GM21737 (cell line): ENCODE results near the gene HSD17B7.
"Not testable (repeated sequence)": the region's sequence is repeated elsewhere in the genome, so short reads cannot be mapped to it uniquely, and the experiment has no call there.

Experiments used
- ATAC-seq: cut with Tn5 transposase; IDR thresholded peaks from one replicate; pipeline ENCODE4 v1.9.1; 2021; ENCODE audit warnings: mild to moderate bottlenecking, moderate library complexity; ENCODE audit not compliant: unreplicated experiment

Gene HSD17B7

DNA sequence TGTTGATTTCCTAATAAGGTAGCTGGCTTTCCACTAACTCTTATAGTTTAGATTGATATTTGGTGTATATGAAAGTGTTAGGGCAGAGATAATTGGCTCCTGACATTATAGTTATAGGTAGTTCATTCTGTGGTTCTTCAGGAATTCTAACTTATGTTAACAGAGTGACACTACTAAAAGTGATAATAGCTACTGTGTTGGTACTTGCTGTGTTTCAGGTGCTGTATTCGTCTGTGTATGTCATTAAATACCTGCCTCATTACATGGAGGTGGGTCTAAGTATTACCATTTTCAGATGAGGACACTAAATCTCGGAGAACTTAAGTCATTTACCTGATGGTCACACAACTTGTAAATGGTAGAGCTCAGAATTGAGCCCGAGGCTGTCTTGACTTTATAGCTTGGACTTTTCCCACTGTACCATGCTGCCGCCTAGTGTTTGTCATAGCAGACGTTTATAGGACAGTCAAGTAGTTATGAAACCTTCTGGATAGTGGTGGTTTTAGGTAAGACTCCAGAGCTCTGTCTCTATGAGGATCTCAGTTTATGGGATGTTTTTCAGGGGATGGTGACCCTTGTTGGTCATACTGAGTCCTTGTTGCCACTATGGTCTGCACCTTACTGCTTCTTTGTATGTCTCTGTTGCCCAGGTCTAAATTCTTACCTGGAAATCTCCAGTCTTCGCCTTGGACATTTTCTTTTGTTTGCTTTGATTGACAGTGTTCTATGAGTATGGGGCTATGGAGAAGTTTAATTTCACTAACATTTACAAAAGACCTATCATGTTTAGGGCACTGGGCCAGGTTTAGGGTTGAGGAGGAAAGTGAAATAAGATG lies 9.7 kb downstream of the HSD17B7 start:
- ATAC-seq = not testable (repeated sequence)

DNA sequence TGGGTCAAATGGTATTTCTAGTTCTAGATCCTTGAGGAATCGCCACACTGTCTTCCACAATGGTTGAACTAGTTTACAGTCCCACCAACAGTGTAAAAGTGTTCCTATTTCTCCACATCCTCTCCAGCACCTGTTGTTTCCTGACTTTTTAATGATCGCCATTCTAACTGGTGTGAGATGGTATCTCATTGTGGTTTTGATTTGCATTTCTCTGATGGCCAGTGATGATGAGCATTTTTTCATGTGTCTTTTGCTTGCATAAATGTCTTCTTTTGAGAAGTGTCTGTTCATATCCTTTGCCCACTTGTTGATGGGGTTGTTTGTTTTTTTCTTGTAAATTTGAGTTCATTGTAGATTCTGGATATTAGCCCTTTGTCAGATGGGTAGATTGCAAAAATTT lies 17.0 kb downstream of the HSD17B7 start:
- not testable (repeated sequence) for ATAC-seq

DNA sequence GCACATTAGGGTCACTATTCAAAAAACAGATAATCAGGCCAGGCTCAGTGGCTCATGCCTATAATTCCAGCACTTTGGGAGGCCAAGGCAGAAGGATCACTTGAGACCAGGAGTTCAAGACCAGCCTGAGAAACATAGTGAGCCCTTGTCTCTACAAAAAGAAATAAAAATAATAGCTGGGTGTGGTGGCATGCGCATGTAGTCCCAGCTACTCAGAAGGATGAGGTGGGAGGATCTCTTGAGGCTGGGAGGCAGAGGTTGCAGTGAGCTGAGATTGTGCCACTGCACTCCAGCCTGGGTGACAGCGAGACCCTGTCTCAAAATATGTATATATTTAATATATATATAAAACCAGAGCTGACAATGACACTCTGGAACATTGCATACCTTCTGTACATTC lies 21.9 kb downstream of the HSD17B7 start:
- not testable (repeated sequence) for ATAC-seq

DNA sequence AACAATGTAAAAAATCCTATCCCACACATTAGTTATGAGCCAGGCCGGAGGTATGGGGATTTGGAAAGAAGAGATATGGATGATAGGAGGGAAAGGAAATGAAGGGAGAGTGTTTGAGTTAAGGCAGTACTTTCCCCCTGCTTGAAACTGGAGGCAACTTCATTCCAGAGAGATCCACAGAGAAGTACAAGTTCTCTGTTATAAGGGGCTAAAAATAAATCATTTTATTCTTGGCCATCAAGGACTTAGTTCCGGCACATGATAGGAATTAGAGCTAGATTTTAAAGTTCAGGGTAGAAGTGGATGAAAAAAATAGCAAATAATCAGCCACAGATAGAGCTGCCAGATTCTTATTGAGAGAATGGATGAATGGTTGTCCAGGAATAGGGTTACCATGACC lies 27.6 kb downstream of the HSD17B7 start:
- ATAC-seq = not testable (repeated sequence)

DNA sequence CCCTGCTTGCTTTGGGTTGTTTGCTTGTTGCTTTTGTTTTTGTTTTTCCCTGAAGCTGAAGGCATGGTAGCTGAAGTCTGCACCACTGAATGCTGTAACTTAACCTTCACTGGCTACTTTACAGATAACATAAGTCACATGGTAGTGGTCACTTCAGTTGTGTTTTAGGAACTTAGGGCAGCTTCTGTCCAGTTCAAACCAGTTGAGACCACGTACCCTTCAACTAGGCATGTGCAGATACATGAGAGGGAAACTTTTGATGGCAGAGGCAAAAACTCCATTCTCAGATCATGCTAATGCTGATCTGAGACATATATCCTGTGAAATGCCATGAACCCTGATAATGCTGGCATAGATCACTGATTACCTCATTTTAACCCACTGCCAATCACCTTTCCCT lies 28.2 kb downstream of the HSD17B7 start:
- ATAC-seq = not testable (repeated sequence)

DNA sequence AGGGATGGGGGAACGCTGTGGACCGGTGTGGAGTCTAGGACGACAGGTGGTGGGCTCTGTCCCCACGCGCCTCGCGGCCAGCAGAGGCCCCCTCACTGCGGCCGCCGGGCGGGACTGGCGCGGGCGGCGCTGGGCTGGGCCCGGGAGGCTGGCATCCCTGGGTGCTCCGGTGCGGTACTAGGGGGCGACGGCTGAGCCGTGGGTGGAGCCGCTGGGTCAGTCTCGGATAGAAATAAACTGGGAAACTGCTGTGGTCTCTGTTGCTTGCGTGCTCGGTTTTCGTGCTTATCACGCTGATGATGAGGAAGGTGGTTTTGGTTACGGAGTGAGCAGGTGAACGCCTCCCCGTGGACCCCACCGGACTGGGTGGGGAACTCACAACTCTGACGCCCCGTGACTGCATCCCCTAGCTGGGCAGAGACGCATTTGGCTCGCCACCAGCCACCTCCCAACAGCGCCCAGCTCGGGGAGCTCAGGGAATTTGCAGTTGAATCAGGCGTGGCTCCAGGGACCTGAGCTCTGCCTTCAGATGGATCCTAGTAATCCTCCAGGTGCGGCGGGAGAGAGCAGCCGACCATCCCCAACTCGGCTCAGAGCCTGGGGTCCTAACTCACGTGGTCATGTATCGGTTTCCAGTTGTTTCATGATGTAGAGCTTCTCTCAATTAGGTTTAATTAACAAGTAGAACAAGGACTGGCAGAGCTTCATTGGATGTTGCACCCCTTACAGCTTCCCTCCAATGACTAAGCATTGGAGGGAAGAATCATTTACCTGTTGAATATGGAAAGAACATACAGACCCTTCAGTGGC lies 32.1 kb downstream of the HSD17B7 start:
- ATAC-seq = no peak

DNA sequence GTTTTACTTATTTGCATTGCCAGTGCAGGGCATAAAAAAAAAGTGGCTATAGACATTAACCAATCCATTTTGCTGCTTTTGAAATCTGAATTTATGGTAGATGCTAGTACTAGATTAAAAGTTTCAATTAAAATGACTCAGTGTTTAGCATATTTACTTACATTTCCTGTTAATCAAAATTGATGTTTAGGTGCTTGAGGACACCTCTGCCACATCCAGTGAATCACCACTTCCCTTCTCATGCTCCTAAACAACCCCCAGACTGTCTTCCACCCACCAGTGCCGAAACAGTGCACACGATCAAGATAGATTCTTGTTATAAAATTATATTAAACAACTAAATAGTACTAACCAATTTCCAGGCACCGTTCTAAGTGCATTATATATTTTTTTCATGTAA lies 32.7 kb downstream of the HSD17B7 start:
- ATAC-seq = no peak

DNA sequence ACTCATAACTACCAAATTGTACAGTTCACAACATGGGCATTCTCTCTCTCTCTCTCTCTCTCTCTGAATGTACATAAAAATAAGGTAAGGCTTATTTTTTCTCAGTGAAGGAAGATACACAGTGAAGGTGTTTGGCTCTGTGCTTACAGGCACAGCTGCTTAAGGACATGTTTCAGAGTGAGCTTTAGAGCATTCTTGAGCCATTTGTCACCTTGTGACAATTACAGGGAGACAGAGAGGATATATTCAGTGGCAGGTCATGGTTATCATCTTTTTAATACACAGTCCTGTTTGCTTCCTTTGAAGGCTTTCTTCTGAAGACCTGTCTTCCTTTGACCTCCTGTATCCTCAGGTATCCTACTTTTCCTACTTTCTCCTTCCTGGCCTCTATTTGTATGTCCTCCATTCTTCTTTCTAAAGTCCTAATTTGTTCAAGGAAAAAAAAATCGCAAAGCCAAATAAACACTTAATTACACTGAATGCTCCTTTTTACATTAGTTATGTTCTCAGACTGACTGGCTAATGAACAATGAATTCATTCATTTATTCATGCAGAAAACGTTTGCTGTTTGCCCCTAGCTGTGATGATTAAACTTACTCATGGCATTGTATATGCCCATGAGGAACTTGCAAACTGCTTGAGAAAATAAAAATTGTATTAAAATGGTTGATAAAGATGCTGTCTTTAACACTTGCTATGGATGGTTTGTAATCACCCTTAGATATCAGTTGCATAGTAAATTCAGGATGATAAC lies 33.4 kb downstream of the HSD17B7 start:
- ATAC-seq = no peak

DNA sequence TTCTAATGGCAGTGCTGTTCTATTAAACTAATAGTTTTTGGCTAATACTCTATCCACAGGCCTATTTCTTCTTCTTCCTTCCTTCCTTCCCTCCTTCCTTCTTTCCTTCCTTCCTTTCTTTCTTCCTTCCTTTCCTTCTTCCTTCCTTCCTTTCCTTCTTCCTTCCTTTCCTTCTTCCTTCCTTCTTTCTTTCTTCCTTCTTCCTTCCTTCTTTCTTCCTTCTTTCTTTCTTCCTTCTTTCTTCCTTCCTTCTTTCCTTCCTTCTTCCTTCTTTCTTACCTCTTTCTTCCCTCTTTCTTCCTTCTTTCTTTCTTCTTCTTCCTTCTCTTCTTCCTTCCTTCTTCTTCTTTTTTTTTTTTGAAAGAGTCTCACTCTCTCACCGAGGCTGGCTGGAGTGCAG lies 38.8 kb downstream of the HSD17B7 start:
- ATAC-seq = no peak

DNA sequence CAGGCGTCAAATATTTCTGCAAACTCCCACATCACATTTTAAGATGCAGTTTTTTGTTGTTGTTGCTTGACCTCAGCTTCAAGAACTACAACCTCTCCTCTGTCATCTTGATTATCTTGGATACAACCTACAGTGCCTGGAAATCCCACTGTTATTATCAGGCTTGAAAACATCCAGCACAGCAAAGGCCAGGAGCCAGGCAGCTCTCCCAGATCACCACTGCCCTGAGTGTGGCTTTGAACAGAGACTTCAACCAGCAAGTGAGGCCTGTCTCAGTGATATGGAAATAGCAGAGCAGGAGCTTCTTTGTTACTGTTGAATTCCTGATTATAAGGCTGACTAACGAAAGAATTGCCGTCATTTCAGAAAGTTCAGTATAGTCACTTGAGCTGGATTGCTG lies 42.0 kb downstream of the HSD17B7 start:
- ATAC-seq = no peak

DNA sequence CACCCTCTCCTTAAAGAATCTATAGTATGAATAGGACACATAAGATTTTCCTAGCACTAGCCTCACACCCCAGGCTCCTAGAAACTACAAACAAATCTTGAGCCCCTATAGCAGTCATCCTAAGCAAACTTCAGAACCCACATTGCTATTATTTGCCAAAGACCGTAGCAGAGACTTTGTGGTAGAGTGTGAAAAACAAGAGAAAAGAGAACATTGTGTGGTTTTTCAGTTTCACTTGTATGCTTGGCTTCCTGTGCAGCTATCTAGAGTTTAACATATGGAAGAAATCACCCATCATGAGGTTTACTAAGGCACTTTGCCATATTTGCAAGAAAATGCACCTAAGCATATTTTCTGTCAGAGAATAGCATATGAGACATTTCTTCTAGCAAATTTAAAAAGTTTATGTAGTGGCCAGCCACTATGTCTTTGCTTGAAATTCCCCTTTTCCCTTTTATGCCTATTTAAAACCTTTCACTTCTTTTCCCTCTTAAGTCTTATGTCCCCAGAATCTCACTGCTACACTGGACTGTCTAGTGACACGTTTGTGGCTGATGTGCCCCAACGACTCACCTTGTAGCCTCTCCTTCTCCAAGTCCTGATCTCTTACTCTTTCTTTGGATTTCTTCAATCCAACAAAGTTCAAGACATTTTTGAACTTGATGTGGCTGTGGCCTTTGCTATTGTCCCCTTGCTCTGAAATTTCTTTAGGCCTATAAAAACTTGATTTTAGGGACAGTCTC lies 44.8 kb downstream of the HSD17B7 start:
- peak; percentile 98 for ATAC-seq

DNA sequence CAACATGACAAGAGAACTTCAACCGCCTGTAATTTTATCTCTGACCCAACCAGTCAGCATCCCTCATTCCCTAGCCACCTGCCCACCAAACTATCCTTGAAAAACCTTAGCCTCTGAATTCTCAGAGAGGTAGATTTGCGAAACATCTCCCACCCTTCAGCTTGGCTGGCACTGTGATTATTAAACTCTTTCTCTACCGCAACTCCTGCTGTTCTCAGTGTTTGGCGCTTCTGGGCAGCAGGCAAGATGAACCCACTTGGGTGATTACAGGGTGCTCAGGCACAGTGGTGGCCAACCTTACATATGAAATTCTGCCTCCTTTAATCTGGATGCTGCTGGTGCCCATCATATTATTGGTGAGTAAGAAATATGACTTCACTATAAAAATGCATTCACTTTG lies 48.4 kb downstream of the HSD17B7 start:
- no peak for ATAC-seq

DNA sequence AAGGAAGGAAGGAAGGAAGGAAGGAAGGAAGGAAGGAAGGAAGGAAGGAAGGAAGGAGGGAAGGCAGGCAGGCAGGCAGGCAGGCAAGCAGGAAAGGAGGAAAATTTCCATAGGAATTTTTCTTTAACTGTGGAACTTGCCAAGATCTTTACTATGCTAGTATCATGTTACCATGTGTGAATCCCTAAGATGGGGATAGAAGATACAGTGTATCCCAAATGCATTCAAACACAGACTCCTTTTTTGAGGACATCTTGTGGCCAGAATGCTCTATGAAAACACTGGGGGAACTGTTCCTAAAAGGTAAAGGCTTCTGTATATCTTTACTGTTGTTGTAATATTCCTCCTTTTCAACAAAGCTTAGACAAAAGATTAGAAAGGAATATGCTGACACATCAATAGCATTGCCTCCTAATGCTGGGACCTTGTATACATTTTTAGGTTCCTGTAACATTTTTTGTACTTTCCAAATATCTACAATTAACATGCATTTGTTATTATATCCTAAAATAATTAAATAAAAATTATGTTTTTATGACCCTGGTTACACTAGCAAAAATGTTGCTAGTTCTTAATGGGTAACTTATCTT lies 49.8 kb downstream of the HSD17B7 start:
- no peak for ATAC-seq

DNA sequence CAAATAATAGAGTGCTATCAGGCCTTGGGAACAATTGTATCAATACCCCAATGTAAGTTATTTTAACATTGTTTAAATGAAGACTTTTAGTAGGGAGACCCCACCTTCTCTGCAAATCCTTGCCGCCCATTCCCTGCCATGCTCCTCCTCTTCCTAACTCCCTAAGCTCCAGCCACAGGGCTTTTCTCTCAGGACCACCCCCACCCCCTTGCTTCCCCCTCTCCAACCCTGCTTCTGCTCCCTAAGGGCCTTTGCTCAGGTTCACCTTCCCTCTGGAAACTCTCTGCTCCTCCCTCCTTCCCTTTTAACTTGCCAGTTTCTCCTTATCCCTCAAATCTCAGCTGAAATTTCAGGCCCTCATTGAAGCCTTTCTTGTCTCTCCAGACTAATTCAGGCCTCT lies 53.7 kb downstream of the HSD17B7 start:
- ATAC-seq = no peak

DNA sequence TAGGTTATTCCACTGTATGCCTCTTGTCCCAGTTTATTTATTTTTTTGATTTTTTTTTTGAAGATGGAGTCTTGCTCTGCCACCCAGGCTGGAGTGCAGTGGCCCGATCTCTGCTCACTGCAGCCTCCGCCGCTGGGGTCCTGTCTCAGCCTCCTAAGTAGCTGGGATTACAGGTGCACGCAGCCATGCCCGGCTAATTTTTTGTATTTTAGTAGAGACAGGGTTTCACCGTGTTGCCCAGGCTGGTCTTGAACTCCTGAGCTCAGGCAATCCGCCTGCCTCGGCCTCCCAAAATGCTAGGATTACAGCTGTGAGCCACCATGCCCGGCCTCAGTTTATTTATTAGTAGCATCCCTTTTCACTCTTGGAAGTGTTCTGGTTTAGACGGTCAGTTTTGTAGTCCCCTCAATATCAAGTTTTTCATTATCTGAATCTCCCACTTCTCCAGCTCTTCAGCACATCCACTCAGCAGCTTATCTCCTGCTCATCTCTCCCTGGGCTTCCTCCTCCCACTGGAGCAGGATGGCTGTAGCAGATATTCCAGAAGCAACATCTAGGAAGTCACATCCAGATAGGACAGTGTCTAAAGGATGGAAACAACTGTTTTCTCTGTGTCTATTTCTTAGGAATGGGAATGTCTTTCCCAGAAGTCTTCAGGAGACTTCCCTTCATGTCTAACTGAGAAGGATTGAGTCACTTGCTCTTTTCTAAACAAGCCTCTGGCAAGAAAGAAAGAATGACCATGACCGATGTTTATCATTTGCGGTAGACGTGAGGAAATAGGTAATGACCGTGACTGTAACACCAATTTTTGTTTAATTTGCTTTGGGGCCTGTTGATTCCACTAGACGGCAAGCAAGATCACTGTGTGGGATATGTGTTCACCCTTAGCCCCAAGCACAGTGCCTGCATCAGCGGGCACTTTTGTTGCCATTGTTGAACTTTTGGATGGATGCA lies 56.0 kb downstream of the HSD17B7 start:
- ATAC-seq = no peak

DNA sequence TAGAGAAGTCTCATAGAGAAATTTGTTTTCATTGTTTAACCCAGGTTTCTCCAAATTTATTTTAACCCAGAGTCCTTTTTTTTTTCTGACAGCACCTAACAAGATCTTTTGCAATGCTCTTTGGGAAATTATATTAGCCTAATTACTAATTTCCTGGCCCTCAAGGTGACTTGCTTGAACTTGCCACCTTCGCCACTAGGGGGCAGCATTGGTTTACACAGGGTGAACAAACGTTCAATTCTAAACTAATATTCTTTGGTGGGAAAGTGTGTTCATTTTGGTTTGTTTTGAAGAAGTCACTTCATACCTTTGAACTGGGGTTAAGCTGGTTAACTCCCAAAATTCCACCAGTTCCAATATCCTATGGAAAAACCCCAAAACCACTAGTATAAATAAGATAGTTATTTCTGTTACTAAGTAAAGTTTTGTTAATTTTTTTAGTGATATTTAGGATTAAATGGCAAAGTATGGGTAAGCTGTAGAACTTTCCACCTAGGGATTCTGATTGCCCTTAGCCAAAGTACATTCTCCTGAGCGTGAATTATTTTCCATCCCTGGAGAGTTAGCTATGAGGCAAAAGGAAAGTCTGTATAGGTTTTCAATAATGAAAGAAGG lies 57.4 kb downstream of the HSD17B7 start:
- ATAC-seq = no peak

DNA sequence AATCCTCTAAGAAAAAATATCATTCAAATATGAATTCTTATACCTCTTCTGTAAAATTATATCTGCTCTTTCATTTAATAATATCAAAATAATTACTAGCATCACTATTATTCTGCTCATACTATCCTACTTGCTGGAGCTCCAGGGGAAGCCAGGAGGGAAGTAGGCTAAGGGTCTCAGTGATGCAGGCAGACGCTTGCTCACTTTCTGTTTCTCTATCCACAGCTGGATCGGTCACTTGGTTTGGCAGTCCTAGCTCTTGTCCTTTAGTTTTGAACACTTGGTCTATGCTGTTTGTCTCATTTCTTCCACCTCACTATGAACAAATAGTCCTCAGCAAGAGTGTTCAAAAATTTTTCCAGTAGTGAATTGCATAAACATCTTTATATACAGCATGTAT lies 59.2 kb downstream of the HSD17B7 start:
- no peak for ATAC-seq

DNA sequence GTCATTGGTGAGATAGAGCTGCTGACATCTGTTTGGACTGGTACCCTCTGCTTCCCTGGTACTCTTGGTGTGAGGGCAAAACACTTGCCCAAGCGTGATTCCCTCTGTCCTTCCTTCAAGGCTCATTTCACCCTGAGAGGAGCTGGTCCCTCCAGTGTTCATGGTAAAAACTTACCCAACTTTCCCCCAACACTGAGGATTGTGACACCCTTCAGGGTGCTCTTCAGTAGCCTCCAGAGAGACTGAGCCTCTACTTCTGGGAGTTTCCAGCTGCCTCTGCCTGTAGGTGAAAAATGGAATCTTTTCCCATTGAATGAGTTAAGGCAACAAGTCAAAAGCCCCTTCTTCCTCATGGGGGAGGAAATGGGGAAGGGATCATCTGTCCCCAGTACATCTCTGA lies 60.8 kb downstream of the HSD17B7 start:
- ATAC-seq = no peak
